GM12878 (cell line): ENCODE results near the gene TAPBPL. TPM values are rescaled to one million over a fixed set of nuclear protein-coding genes. Genes with fewer than 3 reads are reported as not detected.

Experiments used
- ATAC-seq: fragments of 200-7000 bp; cut with Tn5 transposase; 3 replicates; pipeline ENCODE4 v1.9.1; 2020; ENCODE audit warnings: mild to moderate bottlenecking, moderate library complexity
- BruUV-seq: library from RNA; stranded (reverse); fragments of 400-500 nt; replicated peaks from 2 replicates; lab custom pipeline; 2021; lab: Mats Ljungman, UMichigan
- CTCF ChIA-PET: fragments of 300-600 bp; sonication (Branson Sonifier 250); formaldehyde crosslinking; extraction: SDS; loops from one replicate; lab custom pipeline; 2021; ENCODE audit warnings: inconsistent platforms; lab: Yijun Ruan, JAX
- POLR2A ChIA-PET: fragments of 350-600 bp; formaldehyde crosslinking; extraction: SDS; loops from one replicate; lab custom pipeline; 2021; ENCODE audit warnings: inconsistent platforms; lab: Charles Lee
- RAD21 ChIA-PET: fragments of 300-600 bp; sonication (Branson Sonifier 250); formaldehyde crosslinking; loops from one replicate; lab custom pipeline; 2023; ENCODE audit warnings: antibody characterized with exemption; ENCODE audit not compliant: unreplicated experiment; lab: Charles Lee
- SMC1A ChIA-PET: fragments of 300-600 bp; sonication (Branson Sonifier 250); formaldehyde crosslinking; loops from one replicate; lab custom pipeline; 2023; ENCODE audit not compliant: unreplicated experiment, uncharacterized antibody; lab: Charles Lee
- DNase-seq: peaks from one replicate; pipeline ENCODE4 v3.0.0-alpha.2; 2011; ENCODE audit warnings: low read depth, low spot score
- FAIRE-seq: peaks from 3 replicates; lab custom pipeline; 2011; peaks lifted over from hg19 to GRCh38; lab: Jason Lieb, UNC
- H2AFZ ChIP-seq: 2 replicates; pipeline ENCODE4 v1.6.0; 2011; ENCODE audit warnings: low read depth, low read length, control low read depth; ENCODE audit not compliant: control insufficient read depth
- H3K27ac ChIP-seq: 2 replicates; pipeline ENCODE4 v1.5.1; 2011; ENCODE audit warnings: control low read depth; ENCODE audit not compliant: control insufficient read depth, insufficient read depth
- H3K27me3 ChIP-seq, 2 experiments: replicated peaks in 1 of 2; 2 replicates each; pipeline versions ENCODE4 v1.6.0 to v1.6.1; 2011; ENCODE audit warnings: low read length in 1 of 2; ENCODE audit not compliant: control insufficient read depth in 2 of 2, insufficient read depth in 2 of 2
- H3K36me3 ChIP-seq, 2 experiments: 2 replicates each; pipeline ENCODE4 v1.5.1; 2011; ENCODE audit warnings: low read length in 1 of 2; ENCODE audit not compliant: control insufficient read depth in 2 of 2, insufficient read depth in 2 of 2
- H3K4me1 ChIP-seq: 2 replicates; pipeline ENCODE4 v1.6.1; 2011; ENCODE audit warnings: mild to moderate bottlenecking, low read length, moderate library complexity, mixed read lengths; ENCODE audit not compliant: control insufficient read depth, insufficient read depth
- H3K4me2 ChIP-seq: 2 replicates; pipeline ENCODE4 v1.6.0; 2011; ENCODE audit warnings: control low read depth; ENCODE audit not compliant: control insufficient read depth, insufficient read depth
- H3K4me3 ChIP-seq: fragments of 200-600 bp; sonication (generic); 2 replicates; pipeline ENCODE4 v1.5.1; 2016
- H3K79me2 ChIP-seq: 2 replicates; pipeline ENCODE4 v1.6.0; 2011; ENCODE audit warnings: low read length; ENCODE audit not compliant: control insufficient read depth, insufficient read depth
- H3K9ac ChIP-seq: 2 replicates; pipeline ENCODE4 v1.8.0; 2011; ENCODE audit warnings: low read length, control low read depth, mixed read lengths; ENCODE audit not compliant: control insufficient read depth, insufficient read depth
- H3K9me3 ChIP-seq: replicated peaks from 3 replicates; pipeline ENCODE4 v1.5.1; 2011; ENCODE audit warnings: mild to moderate bottlenecking, low read length; ENCODE audit not compliant: control insufficient read depth, insufficient read depth
- H4K20me1 ChIP-seq: 2 replicates; pipeline ENCODE4 v1.6.0; 2011; ENCODE audit not compliant: control insufficient read depth, insufficient read depth
- BCL11A ChIP-seq: IDR thresholded peaks from 2 replicates; pipeline ENCODE4 v1.6.1; 2011; ENCODE audit warnings: low read depth, low read length
- CBX3 ChIP-seq: fragments of 200-600 bp; sonication (generic); IDR thresholded peaks from 2 replicates; pipeline ENCODE4 v1.6.1; 2016; ENCODE audit warnings: low read depth, borderline replicate concordance
- E2F8 ChIP-seq: fragments of 450-650 bp; IDR thresholded peaks from 2 replicates; pipeline ENCODE4 v1.6.1; 2018; ENCODE audit warnings: mild to moderate bottlenecking, low read depth, moderate library complexity; ENCODE audit not compliant: partially characterized antibody
- MTA3 ChIP-seq: IDR thresholded peaks from 2 replicates; pipeline ENCODE4 v1.6.1; 2012; ENCODE audit warnings: low read length, inconsistent platforms, borderline replicate concordance
- NFYA ChIP-seq: IDR thresholded peaks from 2 replicates; pipeline ENCODE4 v1.6.1; 2011; ENCODE audit warnings: low read depth, mild to moderate bottlenecking, low read length, improper control_type of control experiment, borderline replicate concordance
- POLR2AphosphoS5 ChIP-seq: IDR thresholded peaks from 2 replicates; pipeline ENCODE4 v1.6.1; 2011; ENCODE audit warnings: mild to moderate bottlenecking, low read length, inconsistent platforms
- RB1 ChIP-seq: fragments of 450-650 bp; formaldehyde crosslinking; IDR thresholded peaks from 2 replicates; pipeline ENCODE4 v1.6.1; 2017; ENCODE audit warnings: mild to moderate bottlenecking, borderline replicate concordance
- SIN3A ChIP-seq: IDR thresholded peaks from 2 replicates; pipeline ENCODE4 v1.6.1; 2012; ENCODE audit warnings: low read depth, low read length, improper control_type of control experiment
- SKIL ChIP-seq: fragments of 450-650 bp; IDR thresholded peaks from 2 replicates; pipeline ENCODE4 v1.6.1; 2017; ENCODE audit warnings: mild to moderate bottlenecking, low read depth, inconsistent platforms; ENCODE audit not compliant: poor library complexity, severe bottlenecking
- SMAD1 ChIP-seq: fragments of 450-650 bp; IDR thresholded peaks from 2 replicates; pipeline ENCODE4 v1.6.1; 2018; ENCODE audit warnings: mild to moderate bottlenecking, low read depth; ENCODE audit not compliant: partially characterized antibody
- WGBS: methylation state at CpG from one replicate; pipeline ENCODE4 v1.1.6; 2016; ENCODE audit warnings: low lambda C conversion rate; ENCODE audit not compliant: insufficient replicate concordance, insufficient coverage; ENCODE audit errors: missing lambda C conversion rate; 5-methylcytosine and 5-hydroxymethylcytosine counted together
- in situ Hi-C: fragments of 300-500 bp; cut with MboI; formaldehyde crosslinking; loops from 9 replicates; pipeline ENCODE4 v1.14.3; 2018; ENCODE audit warnings: mixed read lengths
- intact Hi-C: fragments of 100-400 bp; cut with micrococcal nuclease; formaldehyde crosslinking; loops from one replicate; pipeline ENCODE4 v1.14.2; 2022; ENCODE audit not compliant: unreplicated experiment
- polyA plus RNA-seq, 11 experiments: library from polyadenylated mRNA; depleted of rRNA in 4 of 11; unstranded in 6 of 11; stranded (reverse) in 5 of 11; fragments of >200 nt; fragmentation: Nextera tagmentation in 4 of 11; fragmentation: Illumina TruSeq in 1 of 11; extraction: Ambion mirVana in 4 of 11; extraction: Trizol in 1 of 11; gene quantifications; 1 replicate in 1 of 11; 2 replicates in 10 of 11; pipeline versions ENCODE4 v1.2.1 to v1.2.3, GENCODE V29; 2011 to 2016; ENCODE audit warnings: inconsistent platforms in 2 of 11, missing spikeins in 2 of 11, low read depth in 1 of 11
- total RNA-seq, 4 experiments: library from RNA; depleted of rRNA in 3 of 4; stranded (reverse); fragments of >200 nt in 3 of 4; fragmentation: Illumina TruSeq in 1 of 4; extraction: Trizol in 1 of 4; gene quantifications; 2 replicates each; pipeline versions ENCODE4 v1.2.1 to v1.2.3, GENCODE V29; 2013 to 2021

The TAPBPL gene
- total and polyA plus RNA-seq, 10 of the 15 experiments (the other 5 are each of a cell fraction or from before 2014, with no cell fraction given) = 12.4 to 45.0 (median 29.9) TPM

GRCh38 chr12:6471989-6472360, 20.1 kb downstream of the TAPBPL start:
- RAD21 ChIA-PET = interaction anchor here (1.2 kb wide), 1 partner anchor 67 kb away, joined by 4 read pairs; no protein-coding TSS in a partner anchor
- CTCF ChIA-PET = interaction anchor here (1.1 to 5.6 kb wide), 5 partner anchors 12 to 86 kb away, joined by 3 to 73 read pairs (median 5); partner anchors contain the start of gene GAPDH
- H3K79me2 ChIP-seq = peaks cover 34% of the 10 kb centered on the region
- POLR2A ChIA-PET = interaction anchor here (0.6 to 4.7 kb wide), 3 partner anchors 16 to 28 kb away, joined by 3 to 46 read pairs (median 38); partner anchors contain the start of genes CD27 and TAPBPL
- H3K9ac ChIP-seq = no peak overlapping the region
- SMC1A ChIA-PET = interaction anchor here (1.0 to 1.9 kb wide), 3 partner anchors 9 to 21 kb away, joined by 3 to 4 read pairs (median 3); no protein-coding TSS in a partner anchor
- peaks cover 12% of the 10 kb centered on the region for H3K4me1 ChIP-seq
- no peak for FAIRE-seq
- H3K36me3 ChIP-seq = no peaks in the 10 kb centered on the region
- BruUV-seq = no TSS peak
- in situ Hi-C loops (no loop called here), intact Hi-C loops (no loop called here)
- no peak for DNase-seq
- no peak overlapping the region for H3K4me3 ChIP-seq
- H3K4me2 ChIP-seq = no peak overlapping the region
- TF ChIP-seq CBX3 (no peak), RB1 (no peak), SIN3A (no peak), NFYA (no peak), E2F8 (no peak), POLR2AphosphoS5 (no peak), SKIL (no peak), SMAD1 (no peak), BCL11A (no peak), MTA3 (no peak)
- ATAC-seq = no peak
- H3K27me3 ChIP-seq = no peaks in the 10 kb centered on the region
- no peaks in the 10 kb centered on the region for H4K20me1 ChIP-seq
- WGBS = 100% methylated on average over 1 of the region's 1 CpG
- no peaks in the 10 kb centered on the region for H3K9me3 ChIP-seq
- H2AFZ ChIP-seq = no peak overlapping the region
- H3K27ac ChIP-seq = no peak overlapping the region
